ENCODE data around the gene KRT20.
"Not testable (repeated sequence)": the region's sequence is repeated elsewhere in the genome, so short reads cannot be mapped to it uniquely, and the experiment has no call there.

KRT20 gene

GRCh38 chr17:40900809-40901356, 15.8 kb upstream of the KRT20 start:
- DNase-seq (ENCODE audit: low read depth in 3 of 3): no peak

- no peak for DNase-seq (ENCODE audit: low read depth in 3 of 3)
Measured at GRCh38 chr17:40896916-40897455, 11.9 kb upstream of the KRT20 start.

- no peak for DNase-seq (ENCODE audit: low read depth in 3 of 3)
Measured at GRCh38 chr17:40895106-40895730, 10.2 kb upstream of the KRT20 start.

GRCh38 chr17:40888196-40888720, 3.2 kb upstream of the KRT20 start:
- no peak for DNase-seq (ENCODE audit: low read depth in 3 of 3)

DNA sequence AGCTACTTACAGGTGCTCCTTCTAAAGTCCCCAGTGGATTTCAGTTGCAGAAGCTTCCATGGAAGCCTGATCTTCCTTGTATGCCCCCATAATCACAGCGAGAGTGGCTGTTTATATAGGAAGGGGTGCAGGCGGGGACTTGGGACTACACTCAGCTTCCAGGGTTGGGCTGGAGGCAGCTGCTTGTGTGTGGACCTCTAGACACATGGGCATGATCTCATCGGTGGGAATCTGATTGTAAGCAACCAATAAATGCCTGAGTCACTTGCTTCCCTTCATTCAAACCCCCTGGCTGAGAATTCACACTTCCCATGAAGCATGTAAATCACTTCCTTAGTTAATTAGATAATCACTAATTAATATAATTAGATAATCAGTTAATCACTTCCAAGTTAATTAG, 1.0 kb upstream of the KRT20 start:
- DNase-seq (ENCODE audit: low read depth in 3 of 3): no peak

DNA sequence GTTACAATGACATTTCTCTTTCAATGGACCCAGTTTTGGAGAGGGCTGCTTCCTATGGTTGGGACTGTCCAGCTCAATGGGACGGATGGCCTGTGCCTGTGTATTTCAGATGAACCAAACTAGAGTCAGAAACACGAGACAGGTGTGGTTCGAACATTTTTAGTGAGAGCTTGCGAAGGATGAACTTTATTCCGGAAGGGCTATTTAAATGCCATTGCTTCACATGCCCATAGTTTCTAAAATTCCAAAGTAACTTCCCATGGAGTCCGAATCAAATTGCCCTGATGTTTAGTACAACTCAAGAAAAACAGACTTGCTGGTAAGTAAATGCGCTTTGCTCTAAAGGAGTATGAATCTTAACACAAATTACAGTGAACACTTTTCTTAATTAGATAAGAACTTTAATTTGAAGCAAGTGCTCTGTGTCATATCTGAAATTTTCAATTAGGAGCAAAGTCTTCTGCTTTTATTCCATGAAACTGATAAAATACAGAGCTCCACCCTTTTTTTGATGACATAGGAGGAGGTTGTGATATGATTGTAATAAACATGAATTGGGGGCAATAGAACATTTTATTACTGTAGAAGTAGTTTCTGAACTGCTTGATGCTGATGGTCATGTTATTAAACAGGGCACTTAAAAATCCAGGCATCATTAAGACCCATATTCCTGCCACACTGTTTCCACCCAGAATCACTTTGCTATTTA, 1.3 kb downstream of the KRT20 start:
- DNase-seq (ENCODE audit: low read depth in 3 of 3): no peak

DNA sequence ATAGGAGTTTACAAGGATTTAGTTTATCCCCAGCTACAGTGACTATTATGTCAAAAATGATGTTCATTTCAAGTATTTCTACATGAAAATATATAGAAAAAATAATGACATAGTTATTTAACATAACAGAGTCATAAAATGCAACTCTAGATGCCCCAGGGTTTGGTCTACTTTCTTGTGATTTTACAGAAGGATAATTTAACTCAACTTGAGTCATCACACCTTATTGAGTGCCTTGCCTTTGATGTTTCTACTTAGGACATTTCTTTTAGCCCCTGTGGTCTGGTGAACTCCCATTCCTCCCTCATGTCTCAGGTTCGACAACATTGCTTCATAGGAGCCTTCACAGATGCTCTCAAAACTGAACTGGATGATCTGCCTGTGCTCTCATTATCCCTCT, 2.0 kb downstream of the KRT20 start:
- DNase-seq (ENCODE audit: low read depth in 3 of 3): no peak

GRCh38 chr17:40879026-40879425, 6.0 kb downstream of the KRT20 start:
- no peak for DNase-seq (ENCODE audit: low read depth in 3 of 3)

DNA sequence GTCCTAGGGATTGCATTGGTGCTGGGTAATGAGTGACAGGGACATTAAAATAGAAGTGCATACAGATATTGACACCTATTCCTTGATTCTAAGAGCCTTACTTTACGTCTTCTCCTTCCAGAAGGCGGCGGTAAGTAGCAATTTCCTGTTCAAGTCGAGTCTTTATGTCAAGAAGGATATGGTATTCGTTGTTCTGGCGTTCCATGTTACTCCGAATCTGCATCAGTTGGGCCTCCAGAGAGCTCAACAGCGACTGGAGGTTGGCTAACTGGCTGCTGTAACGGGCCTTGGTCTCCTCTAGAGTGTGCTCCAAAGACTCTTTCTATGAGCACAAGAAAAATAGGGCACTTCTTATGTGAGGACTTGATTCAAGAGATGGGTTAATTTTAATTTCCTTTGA, 7.0 kb downstream of the KRT20 start:
- DNase-seq (ENCODE audit: low read depth in 3 of 3): no peak

- DNase-seq (ENCODE audit: low read depth in 3 of 3): no peak
Measured at GRCh38 chr17:40873801-40874200, 11.2 kb downstream of the KRT20 start.

DNA sequence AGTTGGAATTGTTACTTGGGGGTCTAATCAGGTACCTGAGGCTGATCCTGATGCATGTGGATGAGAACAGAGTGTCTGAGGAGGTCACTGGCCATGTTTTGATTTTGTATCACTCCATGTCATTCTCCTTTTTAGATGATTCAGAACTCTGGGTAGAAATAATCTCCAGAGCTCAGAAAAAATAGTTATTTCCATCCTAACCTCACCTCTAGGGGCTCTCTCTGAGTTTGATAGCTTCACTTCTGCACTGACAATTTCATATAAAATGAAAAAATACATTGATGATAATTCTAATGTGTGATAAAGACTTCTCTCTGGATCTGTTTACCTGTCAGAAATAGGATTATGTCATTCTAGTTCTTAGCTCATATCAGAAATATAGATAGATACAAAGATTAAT, 11.8 kb downstream of the KRT20 start:
- DNase-seq (ENCODE audit: low read depth in 3 of 3): no peak

DNA sequence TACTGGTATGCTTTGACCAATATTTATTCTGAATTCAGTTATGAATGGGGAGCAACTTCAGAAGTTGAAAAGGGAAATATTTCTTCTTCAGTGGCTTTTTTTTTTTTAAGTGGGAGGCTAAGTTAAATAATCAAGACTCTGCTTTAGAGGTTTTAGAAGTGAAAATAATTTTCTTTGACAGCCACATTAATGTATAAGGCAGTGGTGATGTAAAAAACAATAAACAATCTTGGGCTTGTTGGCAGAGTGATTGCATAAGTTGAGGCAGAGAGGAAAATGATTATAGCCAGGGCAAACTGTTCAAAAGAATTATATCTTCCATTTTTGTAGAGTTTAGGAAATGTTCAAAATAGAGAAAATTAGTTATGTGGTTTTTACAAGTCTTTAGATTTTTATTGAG, 12.6 kb downstream of the KRT20 start:
- DNase-seq (ENCODE audit: low read depth in 3 of 3): no peak

GRCh38 chr17:40871316-40871715, 13.7 kb downstream of the KRT20 start:
- DNase-seq (ENCODE audit: low read depth in 3 of 3): no peak

GRCh38 chr17:40870136-40870535, 14.9 kb downstream of the KRT20 start:
- no peak for DNase-seq (ENCODE audit: low read depth in 3 of 3)

DNA sequence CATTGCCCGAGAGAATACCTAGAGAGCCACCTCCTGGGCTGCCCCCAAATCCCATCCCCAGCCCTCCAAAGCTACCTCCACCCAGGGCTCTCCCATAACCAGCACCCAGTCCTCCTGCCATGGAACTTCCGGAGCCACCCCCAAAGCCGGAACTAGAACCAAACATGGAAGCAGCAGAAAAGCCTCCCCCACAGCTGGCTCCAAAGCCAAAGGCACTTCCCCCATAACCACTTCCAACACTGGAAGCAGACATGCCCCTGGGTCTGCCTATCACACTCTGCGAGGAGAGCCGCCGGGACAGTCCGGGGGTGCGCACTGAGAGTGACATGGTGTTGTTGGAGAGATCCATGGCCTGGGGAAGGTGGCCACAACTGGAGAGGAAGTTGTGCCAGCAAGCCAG, 18.2 kb downstream of the KRT20 start, which contains the start of gene KRT12:
KRT12 (minus strand) TSS at position 386 of the 400 bp plus-strand sequence; CDS start at position 349, 37 bp downstream.
- DNase-seq (ENCODE audit: low read depth in 3 of 3): no peak

DNA sequence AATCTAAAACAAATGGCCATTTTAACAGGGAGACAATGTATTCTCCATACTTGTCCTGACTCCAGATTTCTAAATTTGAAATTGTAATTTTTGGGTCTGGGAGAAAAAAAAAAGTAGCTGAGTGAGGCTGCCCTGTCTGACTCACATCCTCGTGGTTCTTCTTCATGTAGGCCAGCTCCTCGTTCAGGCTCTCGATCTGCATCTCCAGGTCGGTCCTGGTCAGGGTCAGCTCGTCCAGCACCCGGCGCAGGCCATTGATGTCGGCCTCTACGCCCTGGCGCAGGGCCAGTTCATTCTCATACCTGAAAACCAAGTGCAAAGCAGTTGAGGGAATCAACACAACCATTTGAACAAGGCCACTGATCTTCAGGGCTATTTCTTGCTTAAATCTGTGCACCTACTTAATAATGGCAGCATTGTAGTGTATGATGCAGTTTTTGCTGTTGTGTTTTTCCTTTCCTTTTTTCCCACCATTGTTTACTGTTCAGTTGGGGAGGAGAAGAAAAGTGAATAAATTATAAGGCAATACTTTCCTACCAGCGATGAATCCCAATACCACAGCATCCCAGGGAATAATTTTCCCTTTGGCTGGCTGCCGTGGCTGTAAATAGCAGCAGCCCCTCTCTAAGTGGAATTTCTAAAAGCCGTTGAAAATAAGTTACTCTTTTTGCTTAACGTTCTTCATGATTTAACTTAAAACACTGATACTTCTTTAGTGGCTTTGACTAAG, 20.2 kb downstream of the KRT20 start:
- no peak for DNase-seq (ENCODE audit: low read depth in 3 of 3)

DNA sequence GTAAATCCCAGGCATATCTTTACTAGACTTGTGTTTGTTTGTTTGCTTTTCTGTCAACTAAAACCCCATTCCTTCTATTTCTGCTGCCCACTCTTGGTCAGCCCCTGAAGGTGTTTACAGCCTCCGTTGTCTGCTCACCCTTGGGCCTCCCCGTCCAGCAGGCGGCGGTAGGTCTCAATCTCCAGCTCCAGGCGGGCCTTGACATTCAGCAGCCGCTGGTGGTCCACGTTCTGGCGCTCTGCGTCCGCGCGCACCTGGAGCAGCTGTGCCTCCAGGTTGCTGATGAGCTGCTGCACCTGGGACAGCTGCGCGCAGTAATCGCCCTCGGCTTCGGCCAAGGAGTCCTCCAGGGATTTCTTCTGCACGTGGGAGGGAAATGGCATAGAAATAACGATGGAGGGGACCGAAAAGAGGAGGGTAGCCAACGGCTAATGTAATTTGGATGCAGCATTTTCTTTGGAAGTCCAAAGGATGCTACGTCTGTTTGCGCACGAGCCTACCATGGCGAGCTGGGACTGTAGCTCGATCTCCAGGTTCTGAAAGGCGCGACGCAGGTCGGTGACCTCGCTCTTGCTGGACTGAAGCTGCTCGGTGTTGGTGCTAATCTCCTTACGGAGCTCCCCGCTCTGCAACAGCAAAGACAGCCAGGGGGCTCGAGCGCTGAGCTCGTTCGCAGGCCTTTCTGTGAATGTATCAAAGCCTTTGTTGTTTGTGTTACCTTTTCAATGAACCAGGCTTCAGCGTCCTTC, 21.9 kb downstream of the KRT20 start:
- peak in 1 of 3 experiments; percentile 15 for DNase-seq (ENCODE audit: low read depth in 3 of 3)

- DNase-seq (ENCODE audit: low read depth in 3 of 3): no peak
Measured at GRCh38 chr17:40859536-40859935, 25.5 kb downstream of the KRT20 start.

- not testable (repeated sequence) for DNase-seq (ENCODE audit: low read depth in 3 of 3)
Measured at GRCh38 chr17:40858667-40859066, 26.4 kb downstream of the KRT20 start.

DNA sequence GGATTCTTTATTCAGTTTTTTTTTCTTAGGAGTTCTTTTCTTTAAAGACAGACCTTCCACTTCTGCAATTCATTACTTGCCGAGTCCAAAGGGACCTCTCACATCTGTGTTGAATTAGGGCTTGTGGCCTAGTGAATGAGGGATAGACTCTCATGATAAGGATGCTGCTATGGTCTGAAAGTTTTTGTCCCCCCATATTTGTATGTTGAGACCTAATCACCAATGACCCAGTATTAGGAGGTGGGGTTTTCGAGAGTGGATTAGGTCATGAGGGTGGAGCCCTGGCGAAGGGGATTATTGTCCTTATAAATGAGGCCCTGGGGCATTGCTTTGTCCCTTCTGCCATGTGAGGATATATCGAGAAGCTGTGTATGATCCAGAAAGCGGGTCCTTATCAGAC, 27.5 kb downstream of the KRT20 start:
- no peak for DNase-seq (ENCODE audit: low read depth in 3 of 3)

GRCh38 chr17:40854175-40854814, 30.7 kb downstream of the KRT20 start:
- no peak for DNase-seq (ENCODE audit: low read depth in 3 of 3)

Data from stimulated activated CD4-positive, alpha-beta T cell treated with anti-CD3 and anti-CD28 coated beads, TNF-alpha, amount 100 ng/mL, for 24 hours (primary cell).